Measurements from ENCODE around the gene OSTC.

The OSTC gene

GRCh38 chr4:108716340-108716739, 65.9 kb downstream of the OSTC start:
- no peak for DNase-seq (ENCODE audit: low read depth in 2 of 2)

GRCh38 chr4:108717386-108717785, 67.0 kb downstream of the OSTC start:
- no peak for DNase-seq (ENCODE audit: low read depth in 2 of 2)

All from stimulated activated CD4-positive, alpha-beta T cell treated with anti-CD3 and anti-CD28 coated beads, Interleukin-1b, Interleukin-23, amount 100 ng/mL, for 1 hour (primary cell).